HFFc6 (cell line): Measurements from ENCODE around the gene HEXD. TPM values are rescaled to one million over a fixed set of nuclear protein-coding genes. Genes with fewer than 3 reads are reported as not detected.
A peak's percentile ranks its signal among the peaks of the same experiment; 100 is the strongest.

ENCODE experiments used
- DNase-seq: peaks from one replicate; pipeline ENCODE4 v3.0.0-alpha.2; 2018
- H3K27ac Mint-ChIP-seq: 2 replicates; pipeline ENCODE4 v1.8.0; 2020; ENCODE audit warnings: mild to moderate bottlenecking, mixed read lengths
- H3K27me3 Mint-ChIP-seq: 2 replicates; pipeline ENCODE4 v1.8.0; 2021; ENCODE audit warnings: mild to moderate bottlenecking, moderate library complexity, mixed read lengths; ENCODE audit not compliant: insufficient read depth
- H3K36me3 Mint-ChIP-seq: 2 replicates; pipeline ENCODE4 v1.8.0; 2021; ENCODE audit warnings: low read depth, mixed read lengths
- H3K4me1 Mint-ChIP-seq: 2 replicates; pipeline ENCODE4 v1.8.0; 2020; ENCODE audit warnings: low read depth, mixed read lengths
- H3K4me3 Mint-ChIP-seq: 2 replicates; pipeline ENCODE4 v1.8.0; 2020; ENCODE audit warnings: mild to moderate bottlenecking, moderate library complexity, mixed read lengths
- H3K9me3 Mint-ChIP-seq: 2 replicates; pipeline ENCODE4 v1.8.0; 2020; ENCODE audit warnings: mild to moderate bottlenecking, mixed read lengths
- total RNA-seq, 6 experiments: library from RNA; stranded (reverse); fragmentation: NEBNext Ultra II Directional; extraction: Animal tissue kit (Norgen Biotek cat#: 25700); gene quantifications; 2 replicates in 1 of 6; 3 replicates in 5 of 6; pipeline ENCODE4 v1.2.3, GENCODE V29; 2021
- TF ChIP-seq, protein P1 (sequence below): fragments of 200-600 bp; sonication (generic); IDR thresholded peaks from 2 replicates; pipeline ENCODE4 v1.5.0; 2021; ENCODE audit warnings: antibody characterized with exemption, mild to moderate bottlenecking

HEXD gene
- total RNA-seq, 6 experiments from 2014 or later, result 4.3 to 6.8 (median 5.6) TPM

DNA sequence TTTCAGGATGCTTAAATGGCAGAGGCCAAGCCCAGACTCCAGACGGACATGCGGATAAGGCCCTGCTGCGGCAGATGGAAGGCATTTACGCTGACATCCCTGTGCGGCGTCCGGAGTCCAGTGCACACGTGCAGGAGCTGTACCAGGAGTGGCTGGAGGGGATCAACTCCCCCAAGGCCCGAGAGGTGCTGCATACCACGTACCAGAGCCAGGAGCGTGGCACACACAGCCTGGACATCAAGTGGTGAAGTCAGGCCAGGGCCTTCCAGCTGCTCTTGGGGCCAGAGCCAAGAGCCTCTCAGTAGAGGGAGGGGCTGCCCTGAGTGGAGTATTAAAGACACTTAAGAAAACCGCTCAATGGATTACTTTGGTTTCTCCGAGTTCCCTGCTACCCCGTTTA, 69.8 kb downstream of the HEXD start:
- TF ChIP-seq, protein P1, sequence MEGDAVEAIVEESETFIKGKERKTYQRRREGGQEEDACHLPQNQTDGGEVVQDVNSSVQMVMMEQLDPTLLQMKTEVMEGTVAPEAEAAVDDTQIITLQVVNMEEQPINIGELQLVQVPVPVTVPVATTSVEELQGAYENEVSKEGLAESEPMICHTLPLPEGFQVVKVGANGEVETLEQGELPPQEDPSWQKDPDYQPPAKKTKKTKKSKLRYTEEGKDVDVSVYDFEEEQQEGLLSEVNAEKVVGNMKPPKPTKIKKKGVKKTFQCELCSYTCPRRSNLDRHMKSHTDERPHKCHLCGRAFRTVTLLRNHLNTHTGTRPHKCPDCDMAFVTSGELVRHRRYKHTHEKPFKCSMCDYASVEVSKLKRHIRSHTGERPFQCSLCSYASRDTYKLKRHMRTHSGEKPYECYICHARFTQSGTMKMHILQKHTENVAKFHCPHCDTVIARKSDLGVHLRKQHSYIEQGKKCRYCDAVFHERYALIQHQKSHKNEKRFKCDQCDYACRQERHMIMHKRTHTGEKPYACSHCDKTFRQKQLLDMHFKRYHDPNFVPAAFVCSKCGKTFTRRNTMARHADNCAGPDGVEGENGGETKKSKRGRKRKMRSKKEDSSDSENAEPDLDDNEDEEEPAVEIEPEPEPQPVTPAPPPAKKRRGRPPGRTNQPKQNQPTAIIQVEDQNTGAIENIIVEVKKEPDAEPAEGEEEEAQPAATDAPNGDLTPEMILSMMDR, result no peak
- H3K27ac Mint-ChIP-seq, result no peak overlapping the region
- H3K36me3 Mint-ChIP-seq, result no peaks in the 10 kb centered on the region; the same call in none of the 2 replicates
- DNase-seq, result no peak
- no peak overlapping the region for H3K4me3 Mint-ChIP-seq
- H3K27me3 Mint-ChIP-seq, result no peaks in the 10 kb centered on the region; the same call in none of the 2 replicates
- H3K4me1 Mint-ChIP-seq, result peaks cover 18% of the 10 kb centered on the region
- no peaks in the 10 kb centered on the region for H3K9me3 Mint-ChIP-seq

DNA sequence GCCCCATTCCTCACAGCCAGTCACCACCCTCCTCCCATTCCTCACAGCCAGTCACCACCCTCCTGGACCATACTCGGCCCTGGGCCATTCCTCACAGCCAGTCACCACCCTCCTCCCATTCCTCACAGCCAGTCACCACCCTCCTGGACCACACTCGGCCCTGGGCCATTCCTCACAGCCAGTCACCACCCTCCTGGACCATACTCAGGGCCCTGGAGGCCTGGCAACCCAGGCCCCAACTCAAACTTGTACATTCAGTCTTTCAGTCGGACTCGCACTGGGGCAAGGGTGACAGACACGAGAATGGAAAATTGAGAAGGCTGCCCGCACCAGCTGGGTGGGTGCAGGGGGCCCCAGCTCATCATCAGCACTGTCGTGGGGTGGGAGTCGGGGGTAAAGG, 71.0 kb downstream of the HEXD start:
- H3K27ac Mint-ChIP-seq, result peak overlapping the region; percentile 42
- no peak overlapping the region for H3K4me3 Mint-ChIP-seq
- TF ChIP-seq, protein P1, result no peak
- H3K4me1 Mint-ChIP-seq, result peaks cover 30% of the 10 kb centered on the region
- DNase-seq, result peak; percentile 53
- peaks cover 5% of the 10 kb centered on the region for H3K27me3 Mint-ChIP-seq
- H3K9me3 Mint-ChIP-seq, result no peaks in the 10 kb centered on the region
- H3K36me3 Mint-ChIP-seq, result no peaks in the 10 kb centered on the region; the same call in none of the 2 replicates

DNA sequence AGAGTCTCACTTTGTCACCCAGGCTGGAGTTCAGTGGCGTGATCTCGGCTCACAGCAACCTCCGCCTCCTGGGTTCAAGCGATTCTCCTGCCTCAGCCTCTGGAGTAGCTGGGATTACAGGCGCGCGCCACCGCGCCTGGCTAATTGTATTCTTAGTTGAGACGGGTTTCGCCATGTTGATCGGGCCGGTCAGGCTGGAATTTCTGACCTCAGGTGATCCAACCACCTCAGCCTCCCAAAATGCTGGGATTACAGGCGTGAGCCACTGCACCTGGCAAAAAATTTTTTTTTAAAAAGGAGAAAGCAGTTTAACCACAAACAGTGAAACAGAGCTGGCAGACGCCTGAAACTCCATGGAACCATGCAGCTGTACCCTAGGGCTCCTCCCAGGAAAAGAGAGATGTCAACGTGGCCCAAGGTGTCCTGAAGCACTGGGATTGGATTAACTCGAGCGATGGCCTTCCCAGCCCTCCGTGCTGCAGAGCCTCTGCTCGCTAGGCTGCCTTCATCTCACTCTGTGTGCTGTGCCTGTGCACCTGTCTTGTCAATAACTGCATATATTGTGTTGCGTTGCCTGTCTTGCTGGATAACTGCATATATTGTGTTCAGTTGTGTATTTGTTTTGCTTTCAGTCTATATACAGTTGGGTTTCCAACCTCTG, 71.8 kb downstream of the HEXD start:
- no peaks in the 10 kb centered on the region for H3K9me3 Mint-ChIP-seq
- no peaks in the 10 kb centered on the region; the same call in none of the 2 replicates for H3K36me3 Mint-ChIP-seq
- DNase-seq, result no peak
- H3K27me3 Mint-ChIP-seq, result peaks cover 10% of the 10 kb centered on the region
- peaks cover 32% of the 10 kb centered on the region for H3K4me1 Mint-ChIP-seq
- TF ChIP-seq, protein P1, result no peak
- H3K27ac Mint-ChIP-seq, result no peak overlapping the region
- no peak overlapping the region for H3K4me3 Mint-ChIP-seq

DNA sequence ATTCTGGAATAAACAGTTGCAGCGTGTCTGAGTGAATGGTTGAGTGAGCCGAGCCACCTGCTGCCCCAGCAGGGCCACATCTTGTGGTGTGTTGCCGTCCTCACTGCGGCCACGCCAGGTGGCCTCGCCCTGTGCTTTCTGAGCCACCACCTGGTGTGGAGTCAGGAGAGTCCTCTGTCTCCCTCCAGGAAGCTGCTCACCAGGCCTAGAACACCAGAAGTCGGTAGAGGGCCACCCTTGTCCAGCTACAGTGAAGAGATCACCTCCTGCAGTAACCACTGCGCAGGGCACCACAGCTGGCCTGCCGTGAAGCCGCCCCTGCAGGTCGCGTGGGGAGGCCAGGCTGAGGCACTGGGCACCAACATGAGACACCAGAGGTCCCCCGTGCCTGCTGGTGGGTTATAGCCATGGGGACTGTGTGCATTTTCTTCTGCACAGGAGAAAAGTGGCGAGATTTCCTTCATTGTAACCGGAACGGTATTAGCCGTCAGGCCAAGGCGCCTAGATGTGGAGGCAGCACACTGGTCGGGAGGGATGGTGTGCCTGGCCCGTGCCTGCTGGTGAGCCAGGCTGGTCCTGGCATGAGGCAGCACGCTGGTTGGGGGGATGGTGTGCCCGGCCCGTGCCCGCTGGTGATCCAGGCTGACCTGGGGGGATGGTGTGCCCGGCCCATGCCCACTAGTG, 72.5 kb downstream of the HEXD start:
- H3K9me3 Mint-ChIP-seq, result no peaks in the 10 kb centered on the region
- peaks cover 32% of the 10 kb centered on the region for H3K4me1 Mint-ChIP-seq
- no peak for DNase-seq
- H3K36me3 Mint-ChIP-seq, result no peaks in the 10 kb centered on the region; the same call in none of the 2 replicates
- peaks cover 10% of the 10 kb centered on the region for H3K27me3 Mint-ChIP-seq
- H3K27ac Mint-ChIP-seq, result no peak overlapping the region
- TF ChIP-seq, protein P1, result no peak
- H3K4me3 Mint-ChIP-seq, result no peak overlapping the region

DNA sequence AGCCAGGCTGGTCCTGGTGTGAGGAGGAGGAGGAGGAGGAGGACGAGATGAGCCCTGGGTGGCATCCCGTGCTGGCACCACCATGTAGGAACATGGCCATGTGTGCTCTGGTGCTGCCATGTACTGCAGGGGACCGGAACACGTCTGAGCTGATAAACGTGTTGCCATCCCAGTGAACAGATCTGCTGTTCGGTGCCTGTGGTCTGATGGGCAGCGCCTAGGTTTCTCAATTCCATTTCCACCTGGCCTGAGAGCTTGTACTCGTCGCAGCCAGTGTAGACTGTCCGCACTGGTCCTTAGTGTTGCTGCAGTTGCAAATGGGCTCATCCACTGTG, 73.0 kb downstream of the HEXD start:
- peaks cover 32% of the 10 kb centered on the region for H3K4me1 Mint-ChIP-seq
- H3K9me3 Mint-ChIP-seq, result no peaks in the 10 kb centered on the region
- no peak for DNase-seq
- H3K4me3 Mint-ChIP-seq, result no peak overlapping the region
- no peak overlapping the region for H3K27ac Mint-ChIP-seq
- H3K27me3 Mint-ChIP-seq, result peaks cover 10% of the 10 kb centered on the region
- TF ChIP-seq, protein P1, result no peak
- H3K36me3 Mint-ChIP-seq, result no peaks in the 10 kb centered on the region; the same call in none of the 2 replicates
